CD4-positive, alpha-beta T cell treated with Interleukin-15 for 4 hours (primary cell): ENCODE data around the gene GRAMD1B.
"Not testable (repeated sequence)": the region's sequence is repeated elsewhere in the genome, so short reads cannot be mapped to it uniquely, and the experiment has no call there.

Experiments used
- DNase-seq: peaks from one replicate; pipeline ENCODE4 v3.0.0-alpha.2; 2020; ENCODE audit warnings: low spot score

The GRAMD1B gene

GRCh38 chr11:123443851-123444623 is 14.0 kb downstream of the GRAMD1B start:
- DNase-seq: no peak

- DNase-seq: no peak
Observed at GRCh38 chr11:123448823-123449222, 18.8 kb downstream of the GRAMD1B start.

- DNase-seq: no peak
Observed at GRCh38 chr11:123449436-123449835, 19.4 kb downstream of the GRAMD1B start.

- DNase-seq: no peak
Observed at GRCh38 chr11:123450623-123451022, 20.6 kb downstream of the GRAMD1B start.

GRCh38 chr11:123451183-123451781 is 21.2 kb downstream of the GRAMD1B start:
- DNase-seq: no peak

- DNase-seq: no peak
Observed at GRCh38 chr11:123452794-123453193, 22.7 kb downstream of the GRAMD1B start.

GRCh38 chr11:123454060-123454651 is 24.1 kb downstream of the GRAMD1B start:
- peak; percentile 47 for DNase-seq

- no peak for DNase-seq
Observed at GRCh38 chr11:123454796-123455195, 24.7 kb downstream of the GRAMD1B start.

GRCh38 chr11:123456448-123456847 is 26.4 kb downstream of the GRAMD1B start:
- DNase-seq: not testable (repeated sequence)

GRCh38 chr11:123457187-123457770 is 27.2 kb downstream of the GRAMD1B start:
- DNase-seq: peak; percentile 18

GRCh38 chr11:123458501-123458900 is 28.4 kb downstream of the GRAMD1B start:
- no peak for DNase-seq

GRCh38 chr11:123460012-123460700 is 30.1 kb downstream of the GRAMD1B start:
- no peak for DNase-seq

- no peak for DNase-seq
Observed at GRCh38 chr11:123461164-123461563, 31.1 kb downstream of the GRAMD1B start.

GRCh38 chr11:123465667-123466066 is 35.6 kb downstream of the GRAMD1B start:
- not testable (repeated sequence) for DNase-seq

- DNase-seq: not testable (repeated sequence)
Observed at GRCh38 chr11:123466172-123466571, 36.1 kb downstream of the GRAMD1B start.

GRCh38 chr11:123469089-123469488 is 39.0 kb downstream of the GRAMD1B start:
- no peak for DNase-seq

- no peak for DNase-seq
Observed at GRCh38 chr11:123469586-123469985, 39.5 kb downstream of the GRAMD1B start.

GRCh38 chr11:123470842-123471241 is 40.8 kb downstream of the GRAMD1B start:
- no peak for DNase-seq

GRCh38 chr11:123472236-123472935 is 42.3 kb downstream of the GRAMD1B start:
- DNase-seq: no peak

GRCh38 chr11:123473941-123474677 is 44.0 kb downstream of the GRAMD1B start:
- no peak for DNase-seq

- no peak for DNase-seq
Observed at GRCh38 chr11:123474994-123475393, 44.9 kb downstream of the GRAMD1B start.
